ENCODE data around the gene KRTAP20-1.

Gene KRTAP20-1

GRCh38 chr21:30638686-30639085 is 22.5 kb downstream of the KRTAP20-1 start:
- no peak for TF ChIP-seq CTCF (IDR thresholded peaks at IDR 0.05; ENCODE audit: borderline replicate concordance, insufficient read depth, low read depth, low read length)
- no peak overlapping the region for H3K4me3 ChIP-seq (ENCODE audit: low read depth, low read length)

- H3K4me3 ChIP-seq (ENCODE audit: low read depth, low read length) = no peak within 1 kb of the TSS
- TF ChIP-seq CTCF (IDR thresholded peaks at IDR 0.05; ENCODE audit: borderline replicate concordance, insufficient read depth, low read depth, low read length) = no peak
Observed at GRCh38 chr21:30642564-30642963, 26.3 kb downstream of the KRTAP20-1 start, which contains the start of gene KRTAP20-3. Gene KRTAP20-3, plus strand, starts transcription at chr21:30642864.

GRCh38 chr21:30646904-30647414 is 30.7 kb downstream of the KRTAP20-1 start:
- TF ChIP-seq CTCF (IDR thresholded peaks at IDR 0.05; ENCODE audit: borderline replicate concordance, insufficient read depth, low read depth, low read length) = no peak

GRCh38 chr21:30652891-30653290 is 36.7 kb downstream of the KRTAP20-1 start:
- no peak overlapping the region for H3K4me3 ChIP-seq (ENCODE audit: low read depth, low read length)
- no peak for TF ChIP-seq CTCF (IDR thresholded peaks at IDR 0.05; ENCODE audit: borderline replicate concordance, insufficient read depth, low read depth, low read length)

More at GRCh38 chr21:30646904-30647414, 30.7 kb downstream of the KRTAP20-1 start:
- no peak overlapping the region for H3K4me3 ChIP-seq (ENCODE audit: low read depth, low read length)

All from GM12875 (cell line).